Inflammatory macrophage treated with lipopolysaccharide for 1 hour (primary cell): ENCODE measurements around the gene HOMER2.
A peak's percentile ranks its signal among the peaks of the same experiment; 100 is the strongest.
"Not testable (repeated sequence)": the region's sequence is repeated elsewhere in the genome, so short reads cannot be mapped to it uniquely, and the experiment has no call there.

Source experiments
- DNase-seq, 2 donors: peaks; one replicate each; pipeline ENCODE4 v3.0.0-alpha.2; 2020 to 2022

The HOMER2 gene

GRCh38 chr15:82830427-82831173, 121.9 kb downstream of the HOMER2 start:
- DNase-seq = no peak

GRCh38 chr15:82829234-82829633, 123.3 kb downstream of the HOMER2 start:
- no peak for DNase-seq

- no peak for DNase-seq
Measured at GRCh38 chr15:82828075-82828474, 124.4 kb downstream of the HOMER2 start.

GRCh38 chr15:82823049-82823448, 129.5 kb downstream of the HOMER2 start:
- no peak for DNase-seq

- DNase-seq = not testable (repeated sequence)
Measured at GRCh38 chr15:82821851-82822250, 130.7 kb downstream of the HOMER2 start.

GRCh38 chr15:82821396-82821795, 131.1 kb downstream of the HOMER2 start:
- DNase-seq = not testable (repeated sequence)

GRCh38 chr15:82820128-82820527, 132.4 kb downstream of the HOMER2 start:
- no peak for DNase-seq

GRCh38 chr15:82812994-82813393, 139.5 kb downstream of the HOMER2 start:
- peak in 1 of 2 donors; percentile 16 for DNase-seq

- DNase-seq = peak; percentile 46 to 68
Measured at GRCh38 chr15:82810890-82811426, 141.6 kb downstream of the HOMER2 start.

GRCh38 chr15:82810061-82810889, 142.2 kb downstream of the HOMER2 start:
- peak; percentile 23 to 38 for DNase-seq

- peak; percentile 97 to 98 for DNase-seq
Measured at GRCh38 chr15:82809308-82810060, 143.0 kb downstream of the HOMER2 start, which contains the start of gene WHAMM. TSS of gene WHAMM (plus strand) at chr15:82809628. CDS start at chr15:82809727, 99 bp downstream.

- no peak for DNase-seq
Measured at GRCh38 chr15:82808634-82809041, 143.9 kb downstream of the HOMER2 start.

GRCh38 chr15:82807920-82808633, 144.4 kb downstream of the HOMER2 start:
- DNase-seq = no peak

GRCh38 chr15:82805994-82806406, 146.5 kb downstream of the HOMER2 start, which contains the start of gene FSD2:
TSS of gene FSD2 (minus strand) at chr15:82806069. CDS start at chr15:82787390, 18,679 bp downstream.
- DNase-seq = no peak

GRCh38 chr15:82804575-82804949, 148.0 kb downstream of the HOMER2 start:
- DNase-seq = no peak

GRCh38 chr15:82803793-82804574, 148.5 kb downstream of the HOMER2 start:
- no peak for DNase-seq

GRCh38 chr15:82802497-82802896, 150.0 kb downstream of the HOMER2 start:
- DNase-seq = no peak

- DNase-seq = no peak
Measured at GRCh38 chr15:82799183-82799841, 153.2 kb downstream of the HOMER2 start.
